ENCODE measurements around the gene SEC23B.
"Not testable (repeated sequence)": the region's sequence is repeated elsewhere in the genome, so short reads cannot be mapped to it uniquely, and the experiment has no call there.

The SEC23B gene

DNA sequence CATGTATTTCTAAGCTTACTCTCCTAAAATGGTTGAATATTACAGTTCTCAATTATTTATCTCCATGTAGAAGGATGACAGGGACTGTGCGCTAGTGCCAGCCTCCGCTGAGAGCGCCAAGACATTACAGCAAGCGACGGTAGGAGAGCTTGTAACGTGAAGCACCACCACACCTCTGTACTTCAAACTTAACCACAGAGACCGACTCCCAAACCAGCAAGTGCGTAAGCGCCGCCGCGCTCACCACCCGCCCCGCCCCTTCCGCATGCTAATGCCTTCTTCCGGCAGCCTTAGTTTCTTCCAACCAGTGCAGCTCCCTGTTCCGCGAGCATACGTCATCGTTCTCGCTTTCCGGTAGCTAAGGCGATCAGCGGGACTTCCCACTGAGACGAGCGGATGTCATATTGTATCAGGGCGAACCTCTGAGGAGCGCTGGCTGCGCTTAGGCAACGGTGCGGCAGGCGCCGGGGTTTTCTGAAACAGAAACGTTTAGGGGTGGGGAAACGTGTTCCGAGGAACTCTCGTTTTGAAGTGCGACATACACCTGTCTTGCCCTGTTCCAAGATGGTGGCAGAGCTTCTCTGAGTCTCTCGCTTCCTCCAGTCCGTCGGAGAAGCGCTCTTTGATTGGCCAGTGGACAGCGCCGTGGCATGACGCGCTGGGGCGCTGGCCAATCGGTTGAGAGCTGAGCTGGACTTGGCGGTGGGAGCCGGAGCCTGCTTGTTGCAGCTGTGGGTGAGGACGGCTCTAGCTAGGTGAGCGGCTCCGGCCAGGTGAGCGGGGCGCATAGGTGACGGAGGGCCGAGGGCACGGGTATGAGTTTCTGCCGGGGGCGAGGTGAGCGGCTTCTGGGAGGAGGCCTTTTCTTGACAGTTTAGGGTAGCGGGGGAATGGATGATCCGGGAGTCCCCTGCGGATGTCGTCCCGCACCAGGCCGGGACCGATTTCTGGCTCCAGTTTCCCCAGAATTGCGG, at the start of gene SEC23B:
Gene SEC23B, plus strand, starts transcription at position 723 of the 974 bp plus-strand sequence. CDS start 2,896 bp downstream, outside the sequence.
- DNase-seq = peak; percentile 93 to 96

DNA sequence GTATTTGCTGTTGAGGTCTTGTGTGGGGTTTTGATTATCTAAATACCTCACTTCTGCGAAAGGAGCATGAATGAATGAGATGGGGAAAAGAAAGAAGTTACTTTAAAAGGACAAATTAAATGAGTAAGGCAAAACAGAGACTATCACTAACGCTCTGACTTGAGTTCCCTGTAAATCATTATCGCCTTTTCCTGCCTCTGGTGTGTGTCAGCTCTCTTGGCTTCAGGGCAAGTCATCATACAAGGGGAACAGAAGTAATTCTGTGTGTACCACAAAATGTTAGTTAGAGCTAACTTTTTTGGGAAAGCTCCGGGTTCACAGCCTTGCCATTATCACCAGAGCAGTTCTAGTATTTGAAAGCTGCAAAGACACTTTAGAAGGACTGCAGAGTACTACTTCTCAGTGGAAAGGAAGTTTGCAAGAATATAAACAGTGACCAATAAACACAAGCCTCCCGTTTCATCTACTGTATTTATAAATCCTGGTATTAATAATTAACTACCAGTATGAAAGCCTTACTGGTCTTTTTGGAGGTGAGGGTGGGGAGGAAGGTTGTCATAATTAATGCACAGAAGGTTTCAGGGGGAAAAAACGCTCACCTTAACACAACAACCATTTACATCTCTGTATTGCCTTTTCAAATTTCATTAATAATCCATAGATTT, 42.1 kb upstream of the SEC23B start:
- no peak for DNase-seq

DNA sequence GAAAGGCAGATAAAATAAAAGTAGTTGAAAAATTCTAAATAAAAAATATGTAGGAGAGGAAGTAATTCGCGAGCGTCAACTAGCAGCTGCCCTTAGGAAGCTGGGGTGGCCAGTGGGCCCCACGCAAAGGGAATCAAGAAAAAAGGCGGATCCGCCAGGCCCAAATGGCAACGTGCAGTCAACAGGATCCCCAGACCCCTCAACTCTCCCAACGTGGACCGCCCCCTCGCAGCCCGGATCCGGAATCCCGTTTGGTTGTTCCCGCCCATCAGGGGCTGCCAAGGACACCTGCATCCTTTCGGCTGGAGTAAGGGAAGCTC, 41.2 kb upstream of the SEC23B start:
- peak in 1 of 2 donors; percentile 0 for DNase-seq

DNA sequence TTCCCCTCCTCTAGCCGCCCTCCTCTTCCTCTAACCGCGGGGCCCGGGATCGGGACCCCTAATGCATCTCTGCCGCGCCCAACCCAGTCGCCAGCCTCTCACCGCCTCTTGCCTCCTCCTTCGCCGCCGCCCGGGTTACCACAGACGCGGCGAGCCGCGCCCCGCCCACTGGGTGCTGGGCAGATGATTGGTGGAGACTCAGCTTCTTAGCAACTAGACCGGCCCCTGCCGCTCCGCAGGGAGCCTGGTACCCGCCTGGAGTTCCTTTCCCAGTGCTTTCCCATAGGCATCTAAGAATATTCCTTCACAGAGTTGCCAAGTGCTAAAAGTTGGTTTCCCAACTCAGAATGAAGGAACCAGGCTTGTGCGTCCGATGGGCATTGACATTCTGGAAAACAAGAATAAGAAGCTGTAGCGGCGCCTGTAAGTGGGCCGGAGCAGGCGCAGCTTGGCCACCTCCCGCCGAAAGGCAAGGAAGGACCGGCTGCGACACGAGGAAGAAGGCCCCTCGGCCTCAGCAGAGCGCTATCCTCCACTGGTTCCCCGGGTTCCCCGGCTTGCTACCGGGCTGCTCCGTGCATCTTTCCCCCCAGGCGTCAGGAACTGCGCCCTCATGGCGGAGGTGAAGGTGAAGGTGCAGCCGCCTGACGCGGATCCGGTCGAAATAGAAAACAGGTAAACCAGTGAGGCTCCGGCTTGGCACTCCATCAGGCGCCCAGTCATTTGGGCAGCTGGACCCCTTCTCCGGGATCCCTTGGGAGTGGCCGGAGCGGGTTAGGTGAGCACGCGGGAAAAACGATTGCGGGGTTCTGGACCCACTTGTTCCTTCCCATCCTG, 40.6 kb upstream of the SEC23B start, which contains the start of the genes DZANK1 and POLR3F:
Gene DZANK1, minus strand, starts transcription at position 137 of the 837 bp plus-strand sequence. CDS start 1,672 bp downstream, outside the sequence.
Gene POLR3F, plus strand, starts transcription at position 497 of the 837 bp plus-strand sequence. Its CDS starts 117 bp downstream, at position 614.
- peak; percentile 92 to 96 for DNase-seq

DNA sequence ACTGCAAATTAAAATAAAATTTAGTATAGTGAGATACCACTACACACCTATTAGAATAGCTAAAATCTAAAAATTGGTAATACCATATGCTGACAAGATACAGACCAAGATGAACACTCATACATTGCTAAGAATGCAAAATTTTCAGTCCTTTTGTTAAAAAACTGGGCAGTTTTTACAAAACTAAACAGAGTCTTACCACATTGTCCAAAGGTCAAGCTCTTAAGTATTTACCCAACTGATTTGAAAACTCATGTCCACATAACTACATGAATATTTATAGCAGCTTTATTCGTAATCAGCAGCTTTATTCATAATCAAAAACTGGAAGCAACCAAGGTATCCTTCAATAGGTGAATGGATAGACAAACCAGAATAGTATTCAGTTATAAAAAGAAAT, 30.5 kb upstream of the SEC23B start:
- DNase-seq = no peak

DNA sequence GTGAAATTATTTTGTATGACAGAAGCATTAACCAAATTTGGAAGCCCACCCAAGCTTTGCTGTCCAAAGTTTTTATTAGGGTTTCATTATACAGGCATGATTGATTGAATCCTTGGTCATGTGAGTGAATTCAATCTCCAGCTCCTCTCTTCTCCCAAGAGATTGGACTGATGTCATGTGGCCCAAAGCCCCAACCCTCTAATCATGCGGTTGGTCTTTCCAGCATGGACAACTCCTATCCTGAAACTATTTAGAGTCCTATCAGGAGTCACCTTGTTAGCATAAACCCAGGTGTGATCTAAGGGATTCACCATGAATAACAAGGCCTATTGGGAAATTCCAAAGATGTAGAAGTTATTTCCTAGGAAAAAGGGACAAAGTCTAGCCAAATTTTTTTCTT, 29.9 kb upstream of the SEC23B start:
- DNase-seq = no peak

DNA sequence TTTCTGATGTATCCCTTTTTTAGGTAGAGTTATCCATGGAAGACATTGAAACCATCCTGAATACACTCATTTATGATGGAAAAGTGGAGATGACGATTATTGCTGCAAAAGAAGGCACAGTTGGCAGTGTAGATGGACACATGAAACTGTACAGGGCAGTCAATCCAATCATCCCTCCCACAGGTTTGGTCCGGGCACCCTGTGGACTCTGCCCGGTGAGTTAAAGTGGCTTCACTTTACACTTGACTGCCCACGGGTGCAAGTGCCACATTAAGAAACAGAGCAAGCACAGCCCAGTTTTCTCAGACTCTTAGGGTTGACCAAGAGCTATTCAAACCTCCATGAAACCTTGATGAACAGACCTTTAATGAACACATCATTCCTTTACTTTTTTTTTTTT, 26.1 kb upstream of the SEC23B start:
- no peak for DNase-seq

DNA sequence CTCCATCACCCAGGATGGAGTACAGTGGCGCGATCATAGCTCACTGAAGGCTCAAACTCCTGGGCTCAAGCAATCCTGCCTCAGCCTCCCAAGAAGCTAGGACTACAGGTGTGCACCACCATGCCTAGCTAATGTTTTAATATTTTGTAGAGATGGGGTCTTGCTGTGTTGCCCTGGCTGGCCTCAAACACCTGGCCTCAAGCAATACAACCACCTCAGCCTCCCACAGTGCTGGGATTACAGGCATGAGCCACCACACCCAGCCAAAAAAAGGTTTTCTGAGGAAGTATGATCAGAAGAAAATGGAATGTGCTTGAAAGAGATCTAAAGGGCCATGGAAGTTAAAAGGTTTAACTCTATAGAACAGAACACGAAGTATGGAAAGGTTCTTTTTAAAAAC, 19.4 kb upstream of the SEC23B start:
- DNase-seq = no peak

DNA sequence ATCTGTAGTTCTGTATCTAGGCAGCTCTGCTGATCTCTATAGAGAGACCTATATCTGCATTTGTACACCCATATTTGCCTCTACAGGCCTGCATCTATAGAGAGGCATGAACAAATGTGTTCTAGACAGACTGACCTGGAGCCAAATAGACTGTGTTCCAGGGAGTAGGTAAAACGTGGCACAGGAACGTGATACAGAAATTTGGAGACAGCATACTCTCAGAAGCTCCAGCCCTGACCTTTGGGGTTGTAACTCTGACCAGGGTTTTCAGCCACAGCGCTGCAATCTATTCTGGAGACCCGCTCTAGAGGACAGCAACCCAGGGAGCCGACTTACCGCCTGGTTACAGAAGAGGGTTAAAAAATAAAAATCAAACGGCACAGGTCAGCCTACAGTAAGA, 11.7 kb upstream of the SEC23B start:
- DNase-seq = no peak

DNA sequence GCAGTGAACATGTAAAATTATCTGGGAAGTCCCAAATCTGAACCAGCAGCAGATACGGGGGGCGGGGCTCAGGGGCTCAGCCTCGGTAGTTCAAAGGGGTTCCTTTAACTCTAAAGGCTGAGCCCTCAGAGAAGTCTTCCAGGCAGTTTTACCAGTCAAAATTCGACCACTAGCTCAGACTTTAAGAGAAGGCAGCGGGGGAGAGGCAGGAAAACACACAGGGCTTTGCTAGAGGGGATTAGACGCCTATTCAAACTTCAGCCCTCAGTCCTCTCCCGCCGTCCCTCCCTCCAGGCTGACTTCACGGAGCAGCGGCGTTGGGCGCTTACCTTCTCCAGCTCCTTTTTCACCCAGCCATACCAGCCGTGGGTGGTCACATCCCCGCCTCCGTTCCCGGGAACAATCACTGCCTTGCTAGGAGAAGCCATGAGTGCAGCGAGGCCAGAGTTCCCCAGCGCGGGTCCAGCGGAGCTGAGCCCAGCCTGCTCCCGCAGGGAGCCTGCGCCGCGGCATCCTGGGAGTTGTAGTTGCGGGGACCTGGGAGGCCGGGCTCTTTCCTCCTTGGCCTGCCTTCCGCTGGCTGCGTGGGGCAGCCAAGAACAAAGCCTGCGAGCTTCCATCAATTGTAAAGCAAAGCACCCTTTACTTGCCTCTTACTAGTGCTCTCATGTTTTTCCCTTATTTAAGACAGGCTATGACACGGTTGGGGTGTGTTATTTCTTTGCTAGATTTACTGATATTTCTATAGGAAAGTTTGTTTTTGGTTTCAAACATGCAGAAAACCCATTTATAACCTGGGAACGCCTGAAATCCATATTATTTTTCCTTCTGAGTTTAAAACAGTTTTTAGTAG, 10.8 kb upstream of the SEC23B start, which contains the start of gene RBBP9:
Gene RBBP9, minus strand, starts transcription at position 486 of the 853 bp plus-strand sequence. Its CDS starts 58 bp downstream, at position 428.
- DNase-seq = peak; percentile 77 to 85

DNA sequence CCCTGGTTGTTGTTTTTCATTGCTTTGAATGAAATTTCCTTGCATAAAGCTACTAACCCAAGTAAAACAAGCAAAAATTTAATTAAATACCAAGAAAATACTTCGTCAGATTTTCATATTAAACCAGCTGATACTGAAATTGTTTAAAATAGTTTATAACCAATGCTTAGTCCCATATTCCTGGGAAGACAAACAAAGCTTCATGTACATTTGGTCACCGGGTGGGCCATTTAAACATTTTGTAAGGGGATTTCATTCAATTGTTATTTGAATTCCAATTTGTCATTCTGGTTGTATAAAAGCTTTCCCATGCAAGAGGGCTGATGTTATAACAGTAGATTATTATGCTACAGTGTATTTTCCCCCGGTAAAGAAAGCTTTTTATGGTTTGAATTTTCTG, 10.1 kb upstream of the SEC23B start:
- DNase-seq = no peak

DNA sequence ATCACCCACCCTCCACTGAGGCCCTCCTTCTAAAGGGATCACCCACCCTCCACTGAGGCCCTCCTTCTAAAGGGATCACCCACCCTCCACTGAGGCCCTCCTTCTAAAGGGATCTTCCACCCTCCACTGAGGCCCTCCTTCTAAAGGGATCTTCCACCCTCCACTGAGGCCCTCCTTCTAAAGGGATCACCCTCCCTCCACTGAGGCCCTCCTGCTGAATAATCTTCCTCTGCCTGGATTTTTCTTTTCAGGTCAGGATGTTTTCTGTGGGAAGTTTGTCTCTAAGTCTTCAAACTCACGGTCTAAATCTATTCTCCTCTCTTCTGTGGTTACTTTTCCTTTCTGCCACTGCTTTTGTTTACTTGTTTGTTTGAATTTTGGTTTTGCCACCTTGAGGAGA, 6.1 kb upstream of the SEC23B start:
- not testable (repeated sequence) for DNase-seq

DNA sequence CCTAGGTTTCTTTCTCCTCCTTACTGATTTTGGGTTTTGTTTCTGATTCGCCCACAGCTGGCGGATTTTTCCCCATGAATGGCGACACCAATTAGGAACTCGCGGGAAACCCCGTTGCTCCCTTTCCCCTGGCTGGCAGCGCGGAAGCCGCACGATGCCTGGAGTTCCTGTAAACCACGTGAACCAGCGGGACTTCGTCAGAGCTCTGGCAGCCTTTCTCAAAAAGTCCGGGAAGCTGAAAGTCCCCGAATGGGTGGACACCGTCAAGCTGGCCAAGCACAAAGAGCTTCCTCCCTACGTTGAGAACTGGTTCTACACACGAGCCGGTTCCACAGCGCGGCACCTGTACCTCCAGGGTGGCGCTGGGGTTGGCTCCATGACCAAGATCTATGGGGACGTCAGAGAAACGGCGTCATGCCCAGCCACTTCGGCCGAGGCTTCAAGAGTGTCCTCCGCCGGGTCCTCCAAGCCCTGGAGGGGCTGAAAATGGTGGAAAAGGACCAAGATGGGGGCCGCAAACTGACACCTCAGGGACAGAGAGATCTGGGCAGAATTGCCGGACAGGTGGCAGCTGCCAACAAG, 3.2 kb upstream of the SEC23B start:
- DNase-seq = peak; percentile 32 to 64

DNA sequence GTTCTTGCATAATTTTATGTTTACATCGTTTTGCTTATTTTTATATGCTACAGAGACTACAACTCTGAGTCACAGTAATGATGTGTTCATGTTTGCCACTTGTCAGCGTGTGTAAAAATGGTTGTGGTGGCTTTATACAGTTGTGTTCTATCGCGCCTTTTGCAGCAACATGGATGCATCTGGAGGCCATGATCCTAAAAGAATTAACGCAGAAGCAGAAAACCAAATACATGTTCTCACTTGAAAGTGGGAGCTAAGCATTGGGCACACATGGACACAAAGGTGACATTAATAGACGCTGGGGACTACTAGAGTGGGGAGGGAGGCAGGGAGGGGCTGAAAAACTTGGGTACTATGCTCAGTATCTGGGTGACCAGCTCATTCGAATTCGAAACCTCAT, 996 bp upstream of the SEC23B start:
- no peak for DNase-seq

DNA sequence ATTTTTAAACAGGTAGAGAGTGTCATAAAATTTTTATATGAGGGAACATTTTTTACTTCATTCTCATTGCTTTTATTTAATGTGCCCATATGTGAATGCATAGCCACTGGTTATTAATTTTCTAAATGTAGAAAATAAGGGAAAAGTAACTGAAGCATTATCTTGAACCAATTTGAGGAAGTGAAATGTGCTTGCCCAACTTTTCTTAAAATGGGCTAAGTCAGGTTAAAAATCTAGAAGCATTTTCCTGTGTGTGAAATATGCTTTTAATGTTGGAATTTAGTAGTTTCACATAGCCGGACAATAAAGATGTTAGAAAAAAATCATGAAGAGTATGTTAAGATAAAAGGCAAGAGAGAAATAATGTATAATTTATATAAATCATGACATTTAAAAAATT, 3.8 kb downstream of the SEC23B start:
- peak; percentile 55 to 62 for DNase-seq

DNA sequence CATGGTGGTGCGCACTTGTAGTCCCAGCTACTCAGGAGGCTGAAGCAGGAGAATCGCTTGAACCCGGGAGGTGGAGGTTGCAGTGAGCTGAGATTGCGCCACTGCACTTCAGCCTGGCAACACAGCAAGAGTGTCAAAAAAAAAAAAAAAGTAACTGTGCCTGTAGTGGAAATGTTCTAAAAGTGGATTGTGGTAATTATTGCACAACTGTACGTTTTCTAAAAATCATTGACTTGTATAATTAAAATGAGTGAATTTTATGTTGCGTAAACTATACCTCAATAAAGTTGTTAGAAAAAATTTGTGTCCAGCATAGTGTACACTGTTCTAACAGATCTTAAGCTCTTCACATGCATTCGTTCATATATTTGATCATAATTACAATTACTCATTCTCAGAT, 5.5 kb downstream of the SEC23B start:
- DNase-seq = no peak

DNA sequence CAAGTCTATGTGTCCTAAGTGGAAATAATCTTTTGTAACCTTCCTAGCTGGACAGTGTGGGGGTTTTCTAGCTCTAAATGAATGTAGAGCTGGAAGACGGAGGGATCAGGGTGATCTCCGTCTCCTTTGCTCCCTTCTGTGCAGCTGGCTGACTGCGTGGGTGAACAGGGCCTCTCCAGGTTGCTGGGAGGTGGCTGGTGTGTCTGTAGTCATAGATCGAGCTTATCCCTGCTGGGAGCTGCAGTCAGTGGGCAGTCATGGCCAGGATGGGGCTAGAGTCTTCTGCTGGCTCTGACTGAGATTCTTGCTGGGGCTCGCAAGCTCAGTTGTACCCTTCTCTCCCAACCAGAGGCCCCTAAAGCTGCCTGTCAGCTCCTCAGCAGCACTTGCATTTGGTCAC, 6.4 kb downstream of the SEC23B start:
- DNase-seq = no peak

DNA sequence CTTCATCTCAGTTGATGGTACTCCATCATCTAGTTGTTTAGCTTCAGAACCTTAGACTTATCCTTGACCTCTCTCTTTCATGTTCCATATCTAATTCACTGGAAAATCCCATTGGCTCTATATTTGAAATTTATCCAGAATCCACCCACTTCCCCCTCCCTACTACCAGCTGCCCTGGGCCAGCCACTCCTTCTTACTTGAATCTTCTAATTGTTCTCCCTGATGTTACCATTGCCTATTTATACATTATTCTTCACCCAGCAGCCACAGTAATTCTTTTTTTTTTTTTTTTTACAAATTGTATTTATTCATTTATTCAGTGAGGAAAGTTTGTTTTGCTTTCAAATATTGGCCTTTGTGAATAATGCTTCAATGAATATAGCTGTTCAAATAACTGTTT, 8.2 kb downstream of the SEC23B start:
- DNase-seq = no peak

DNA sequence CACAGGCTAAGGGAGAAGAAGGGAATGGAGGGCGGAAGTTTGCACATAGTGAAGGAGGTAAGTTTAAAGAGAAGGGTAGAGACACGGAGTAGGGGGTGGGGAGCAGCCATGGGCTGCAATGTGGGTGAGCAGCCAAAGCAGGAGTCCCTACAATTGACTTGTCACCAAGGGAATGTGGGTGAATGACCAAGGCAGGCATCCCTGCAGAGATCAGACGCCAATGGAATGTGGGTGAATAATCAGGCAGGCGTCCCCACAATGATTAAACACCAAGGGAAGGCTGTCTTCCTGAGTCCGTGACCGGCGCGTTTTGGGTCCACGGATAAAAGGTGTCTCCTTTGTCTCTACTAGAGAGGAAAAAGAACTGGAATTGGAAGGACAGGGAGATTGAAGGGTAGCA, 14.3 kb downstream of the SEC23B start:
- DNase-seq = not testable (repeated sequence)

DNA sequence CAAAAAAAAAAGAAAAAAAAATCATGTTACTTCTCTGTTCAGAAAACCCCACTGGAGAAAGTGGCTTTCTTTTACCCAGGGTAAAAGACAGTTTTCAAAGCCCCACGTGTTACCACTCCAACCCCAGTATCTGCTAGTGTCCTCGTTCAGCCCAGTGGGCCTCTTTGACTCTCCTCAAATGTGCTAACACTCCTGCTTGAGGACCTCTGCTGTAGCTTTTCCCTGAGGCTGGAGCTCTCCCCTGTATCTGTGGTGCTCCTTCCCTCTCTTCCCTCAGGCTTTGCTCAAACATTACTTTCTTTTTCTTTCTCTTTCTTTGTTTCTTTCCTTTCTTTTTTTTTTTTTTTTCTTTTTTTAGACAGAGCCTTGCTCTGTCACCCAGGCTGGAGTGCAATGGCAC, 15.3 kb downstream of the SEC23B start:
- DNase-seq = no peak

DNA sequence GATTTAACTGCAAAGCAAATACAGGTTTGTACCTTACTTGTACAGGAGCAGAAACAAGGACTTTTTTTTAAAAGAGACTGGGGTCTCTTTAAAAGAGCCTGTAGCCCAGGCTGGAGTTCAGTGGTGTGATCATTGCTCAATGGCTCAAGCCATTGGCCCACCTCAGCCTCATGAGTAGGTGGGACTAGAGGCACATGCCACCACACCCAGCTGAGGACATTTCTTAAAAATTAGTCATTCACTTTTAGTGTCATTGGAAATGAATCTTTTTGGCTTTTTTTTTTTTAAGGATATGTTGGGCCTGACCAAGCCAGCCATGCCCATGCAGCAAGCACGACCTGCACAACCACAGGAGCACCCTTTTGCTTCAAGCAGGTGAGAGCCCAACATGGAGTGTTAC, 16.9 kb downstream of the SEC23B start:
- peak in 1 of 2 donors; percentile 55 for DNase-seq

Data from inflammatory macrophage treated with lipopolysaccharide for 1 hour (primary cell).